Cerebellar cortex (tissue), 1 donor: ENCODE results near the gene GTPBP2.

Source experiments
- DNase-seq: peaks from one replicate; pipeline ENCODE4 v3.0.0-alpha.2; 2015; ENCODE audit warnings: low spot score

Gene GTPBP2

GRCh38 chr6:43575772-43576551, 53.1 kb downstream of the GTPBP2 start, which contains the start of the genes POLH and XPO5:
POLH (plus strand) TSS chr6:43576185; CDS start chr6:43582320, 6,135 bp downstream.
XPO5 (minus strand) TSS chr6:43576038; CDS start chr6:43575864, 174 bp downstream.
- DNase-seq = peak; percentile 88

- DNase-seq = peak; percentile 26
Measured at GRCh38 chr6:43575105-43575771, 53.8 kb downstream of the GTPBP2 start.

GRCh38 chr6:43572015-43572414, 57.0 kb downstream of the GTPBP2 start:
- no peak for DNase-seq

GRCh38 chr6:43570876-43571441, 58.1 kb downstream of the GTPBP2 start:
- no peak for DNase-seq
